Neural cell (in vitro differentiated cells): ENCODE results near the gene PLXNA4. TPM values are rescaled to one million over a fixed set of nuclear protein-coding genes. Genes with fewer than 3 reads are reported as not detected.

Experiments used
- H2AFZ ChIP-seq: fragments of 200-600, 300-800 bp; sonication (generic), shearing (Covaris generic); 2 replicates; pipeline ENCODE4 v1.6.0; 2014; ENCODE audit warnings: low read depth, mild to moderate bottlenecking, antibody characterized with exemption, low read length, moderate library complexity
- H3F3A ChIP-seq: fragments of 200-600 bp; shearing (Covaris generic); 2 replicates; pipeline ENCODE4 v1.6.1; 2016; ENCODE audit warnings: mild to moderate bottlenecking, moderate library complexity, mixed read lengths, antibody characterized with exemption, low read length; ENCODE audit not compliant: insufficient read depth, poor library complexity, severe bottlenecking
- H3K27ac ChIP-seq: fragments of 200-600, 300-800 bp; sonication (generic), shearing (Covaris generic); 2 replicates; pipeline ENCODE4 v1.5.1; 2014; ENCODE audit warnings: mild to moderate bottlenecking, low read length, moderate library complexity
- H3K27me3 ChIP-seq: fragments of 300-800, 200-600 bp; sonication (generic), shearing (Covaris generic); 2 replicates; pipeline ENCODE4 v1.6.0; 2014; ENCODE audit warnings: mild to moderate bottlenecking, low read depth, low read length, moderate library complexity; ENCODE audit not compliant: insufficient read depth
- H3K36me3 ChIP-seq: fragments of 300-800, 200-600 bp; sonication (generic), shearing (Covaris generic); 2 replicates; pipeline ENCODE4 v1.5.1; 2014; ENCODE audit warnings: mild to moderate bottlenecking, antibody characterized with exemption, low read length, moderate library complexity; ENCODE audit not compliant: insufficient read depth
- H3K4me2 ChIP-seq: fragments of 300-800, 200-600 bp; sonication (generic), shearing (Covaris generic); 2 replicates; pipeline ENCODE4 v1.6.0; 2014; ENCODE audit warnings: mild to moderate bottlenecking, low read length
- H3K4me3 ChIP-seq: fragments of 300-800, 200-600 bp; sonication (generic), shearing (Covaris generic); 2 replicates; pipeline ENCODE4 v1.5.1; 2014; ENCODE audit warnings: mild to moderate bottlenecking, low read length, moderate library complexity
- H3K79me2 ChIP-seq: fragments of 200-600 bp; shearing (Covaris generic); replicated peaks from 2 replicates; pipeline ENCODE4 v1.6.0; 2014; ENCODE audit warnings: mild to moderate bottlenecking, low read length, moderate library complexity; ENCODE audit not compliant: insufficient read depth
- H3K9ac ChIP-seq: fragments of 300-800, 200-600 bp; sonication (generic), shearing (Covaris generic); 2 replicates; pipeline ENCODE4 v1.6.1; 2016; ENCODE audit warnings: mild to moderate bottlenecking, low read length, mixed read lengths
- H3K9me2 ChIP-seq: fragments of 200-600 bp; shearing (Covaris generic); 2 replicates; pipeline ENCODE4 v1.6.1; 2016; ENCODE audit warnings: mild to moderate bottlenecking, low read length, mixed read lengths; ENCODE audit not compliant: insufficient read depth
- H3K9me3 ChIP-seq: fragments of 200-600, 300-800 bp; sonication (generic), shearing (Covaris generic); 2 replicates; pipeline ENCODE4 v1.6.1; 2016; ENCODE audit warnings: mild to moderate bottlenecking, mixed run types, low read length, moderate library complexity, mixed read lengths
- H4K20me1 ChIP-seq: fragments of 200-600 bp; shearing (Covaris generic); 2 replicates; pipeline ENCODE4 v1.6.1; 2016; ENCODE audit warnings: mild to moderate bottlenecking, mixed run types; ENCODE audit not compliant: insufficient read depth
- CTCF ChIP-seq: fragments of 450-650 bp; IDR thresholded peaks from 2 replicates; pipeline ENCODE4 v1.5.1; 2014; ENCODE audit warnings: antibody characterized with exemption, mild to moderate bottlenecking, moderate library complexity; ENCODE audit not compliant: poor library complexity, severe bottlenecking
- EP300 ChIP-seq: fragments of 450-650 bp; conservative IDR thresholded peaks from 2 replicates; pipeline ENCODE4 v1.6.1; 2014; ENCODE audit warnings: antibody characterized with exemption, mild to moderate bottlenecking, moderate library complexity; ENCODE audit not compliant: poor library complexity, severe bottlenecking
- EZH2 ChIP-seq: fragments of 200-600, 300-800 bp; shearing (Covaris generic), sonication (generic); IDR thresholded peaks from 2 replicates; pipeline ENCODE4 v1.6.1; 2014; ENCODE audit warnings: antibody characterized with exemption, low read length, borderline replicate concordance, mild to moderate bottlenecking; ENCODE audit not compliant: insufficient read depth, poor library complexity, severe bottlenecking
- MXI1 ChIP-seq: fragments of 450-650 bp; conservative IDR thresholded peaks from 2 replicates; pipeline ENCODE4 v1.6.1; 2014; ENCODE audit warnings: antibody characterized with exemption, mild to moderate bottlenecking; ENCODE audit not compliant: poor library complexity, severe bottlenecking
- POLR2AphosphoS5 ChIP-seq: IDR thresholded peaks from 2 replicates; pipeline ENCODE4 v1.6.1; 2012
- RAD21 ChIP-seq: fragments of 450-650 bp; conservative IDR thresholded peaks from 2 replicates; pipeline ENCODE4 v1.6.1; 2014; ENCODE audit warnings: antibody characterized with exemption, mild to moderate bottlenecking, moderate library complexity
- SMC3 ChIP-seq: fragments of 450-650 bp; conservative IDR thresholded peaks from 2 replicates; pipeline ENCODE4 v1.6.1; 2014; ENCODE audit warnings: antibody characterized with exemption, mild to moderate bottlenecking, moderate library complexity; ENCODE audit not compliant: poor library complexity
- TAF1 ChIP-seq: IDR thresholded peaks from 2 replicates; pipeline ENCODE4 v1.6.1; 2012; ENCODE audit warnings: low read depth
- polyA plus RNA-seq: library from polyadenylated mRNA; depleted of rRNA; stranded (reverse); fragments of >200 nt; gene quantifications from 2 replicates; pipeline ENCODE4 v1.2.3, GENCODE V29; 2014
- TF ChIP-seq, protein P1 (sequence below): IDR thresholded peaks from 2 replicates; pipeline ENCODE4 v1.6.1; 2012; ENCODE audit warnings: borderline replicate concordance

PLXNA4 gene
- polyA plus RNA-seq, 1 donor from 2014 or later = 7.2 TPM

GRCh38 chr7:132350741-132351140, 225.5 kb downstream of the PLXNA4 start:
- H3F3A ChIP-seq = no peaks in the 10 kb centered on the region
- no peak overlapping the region for H3K4me3 ChIP-seq
- H3K79me2 ChIP-seq = no peaks in the 10 kb centered on the region
- H3K27me3 ChIP-seq = no peaks in the 10 kb centered on the region
- H4K20me1 ChIP-seq = no peaks in the 10 kb centered on the region
- no peaks in the 10 kb centered on the region for H3K36me3 ChIP-seq
- no peaks in the 10 kb centered on the region for H3K9me3 ChIP-seq
- H3K9ac ChIP-seq = no peak overlapping the region
- H3K9me2 ChIP-seq = no peaks in the 10 kb centered on the region
- no peak for TF ChIP-seq EP300
- TF ChIP-seq, protein P1, sequence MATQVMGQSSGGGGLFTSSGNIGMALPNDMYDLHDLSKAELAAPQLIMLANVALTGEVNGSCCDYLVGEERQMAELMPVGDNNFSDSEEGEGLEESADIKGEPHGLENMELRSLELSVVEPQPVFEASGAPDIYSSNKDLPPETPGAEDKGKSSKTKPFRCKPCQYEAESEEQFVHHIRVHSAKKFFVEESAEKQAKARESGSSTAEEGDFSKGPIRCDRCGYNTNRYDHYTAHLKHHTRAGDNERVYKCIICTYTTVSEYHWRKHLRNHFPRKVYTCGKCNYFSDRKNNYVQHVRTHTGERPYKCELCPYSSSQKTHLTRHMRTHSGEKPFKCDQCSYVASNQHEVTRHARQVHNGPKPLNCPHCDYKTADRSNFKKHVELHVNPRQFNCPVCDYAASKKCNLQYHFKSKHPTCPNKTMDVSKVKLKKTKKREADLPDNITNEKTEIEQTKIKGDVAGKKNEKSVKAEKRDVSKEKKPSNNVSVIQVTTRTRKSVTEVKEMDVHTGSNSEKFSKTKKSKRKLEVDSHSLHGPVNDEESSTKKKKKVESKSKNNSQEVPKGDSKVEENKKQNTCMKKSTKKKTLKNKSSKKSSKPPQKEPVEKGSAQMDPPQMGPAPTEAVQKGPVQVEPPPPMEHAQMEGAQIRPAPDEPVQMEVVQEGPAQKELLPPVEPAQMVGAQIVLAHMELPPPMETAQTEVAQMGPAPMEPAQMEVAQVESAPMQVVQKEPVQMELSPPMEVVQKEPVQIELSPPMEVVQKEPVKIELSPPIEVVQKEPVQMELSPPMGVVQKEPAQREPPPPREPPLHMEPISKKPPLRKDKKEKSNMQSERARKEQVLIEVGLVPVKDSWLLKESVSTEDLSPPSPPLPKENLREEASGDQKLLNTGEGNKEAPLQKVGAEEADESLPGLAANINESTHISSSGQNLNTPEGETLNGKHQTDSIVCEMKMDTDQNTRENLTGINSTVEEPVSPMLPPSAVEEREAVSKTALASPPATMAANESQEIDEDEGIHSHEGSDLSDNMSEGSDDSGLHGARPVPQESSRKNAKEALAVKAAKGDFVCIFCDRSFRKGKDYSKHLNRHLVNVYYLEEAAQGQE = no peak
- no peak for TF ChIP-seq CTCF
- no peak for TF ChIP-seq SMC3
- TF ChIP-seq MXI1 = no peak
- no peak for TF ChIP-seq EZH2
- no peak for TF ChIP-seq POLR2AphosphoS5
- TF ChIP-seq TAF1 = no peak
- no peak for TF ChIP-seq RAD21
- no peak overlapping the region for H2AFZ ChIP-seq
- no peak overlapping the region for H3K27ac ChIP-seq
- no peak overlapping the region for H3K4me2 ChIP-seq

DNA sequence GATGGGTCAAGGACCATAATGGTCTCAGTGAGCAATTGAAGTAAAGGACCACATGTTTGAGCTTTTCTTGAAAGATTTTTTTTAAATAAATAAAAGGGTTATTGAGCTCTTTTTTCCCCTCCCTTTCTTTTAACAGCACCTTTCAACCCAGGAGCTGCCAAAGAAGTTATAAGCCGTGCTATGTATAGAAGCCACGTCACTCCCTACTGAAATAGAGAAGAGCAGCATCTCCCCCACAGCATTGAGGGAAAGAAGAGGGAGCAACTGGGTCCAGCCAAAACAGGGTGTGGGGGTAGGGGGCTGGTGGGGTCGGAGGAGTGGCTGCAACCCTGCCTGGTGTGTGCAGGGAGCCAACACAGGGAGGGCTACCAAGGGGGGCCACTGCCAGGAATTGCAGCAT, 227.2 kb downstream of the PLXNA4 start:
- Histone ChIP-seq H2AFZ (no peak overlapping the region), H3K4me2 (no peak overlapping the region), H4K20me1 (no peaks in the 10 kb centered on the region)

More for the DNA sequence above, 227.2 kb downstream of the PLXNA4 start:
- Histone ChIP-seq H3K9me2 (no peaks in the 10 kb centered on the region), H3K79me2 (no peaks in the 10 kb centered on the region), H3K27ac (no peak overlapping the region), H3K9me3 (no peaks in the 10 kb centered on the region), H3K9ac (no peak overlapping the region), H3K27me3 (no peaks in the 10 kb centered on the region), H3K36me3 (no peaks in the 10 kb centered on the region), H3K4me3 (no peak overlapping the region), H3F3A (no peaks in the 10 kb centered on the region)
- TF ChIP-seq TAF1 (no peak), MXI1 (no peak), POLR2AphosphoS5 (no peak), RAD21 (no peak), CTCF (no peak), EZH2 (no peak), SMC3 (no peak), EP300 (no peak)
- TF ChIP-seq, protein P1 = no peak
